ENCODE data around the gene MUCL1.

- no peak for TF ChIP-seq CTCF (conservative IDR thresholded peaks at IDR 0.05; ENCODE audit: low read depth, low read length)
- no peak for TF ChIP-seq EZH2 (IDR thresholded peaks at IDR 0.05; ENCODE audit: borderline replicate concordance, low read depth, low read length, poor library complexity, severe bottlenecking)
Measured at GRCh38 chr12:54840244-54840865, 14.0 kb upstream of the MUCL1 start.
